Esophagus (tissue), 2 donors: Measurements from ENCODE around the gene SGCD. TPM values are rescaled to one million over a fixed set of nuclear protein-coding genes. Genes with fewer than 3 reads are reported as not detected.

Experiments used
- H3K27ac ChIP-seq, 2 donors: one replicate each; pipeline ENCODE4 v1.5.1; 2013; ENCODE audit warnings: low read depth in 2 of 2, mild to moderate bottlenecking in 2 of 2, inconsistent platforms in 1 of 2, low read length in 1 of 2, moderate library complexity in 1 of 2
- H3K27me3 ChIP-seq, 2 donors: one replicate each; pipeline ENCODE4 v1.6.1; 2013; ENCODE audit warnings: low read length in 2 of 2, control low read depth in 1 of 2, mild to moderate bottlenecking in 1 of 2; ENCODE audit not compliant: insufficient read depth in 2 of 2, control insufficient read depth in 1 of 2
- H3K36me3 ChIP-seq, 2 donors: one replicate each; pipeline ENCODE4 v1.6.1; 2013; ENCODE audit warnings: low read length in 1 of 2; ENCODE audit not compliant: control insufficient read depth in 2 of 2, insufficient read depth in 2 of 2
- H3K4me1 ChIP-seq, 2 donors: one replicate each; pipeline ENCODE4 v1.6.1; 2013; ENCODE audit warnings: low read length in 1 of 2; ENCODE audit not compliant: control insufficient read depth in 2 of 2, insufficient read depth in 2 of 2
- H3K4me3 ChIP-seq, 2 donors: one replicate each; pipeline ENCODE4 v1.5.1; 2013; ENCODE audit warnings: low read length in 2 of 2, mild to moderate bottlenecking in 2 of 2, low read depth in 1 of 2, moderate library complexity in 1 of 2
- H3K9me3 ChIP-seq, 2 donors: one replicate each; pipeline ENCODE4 v1.6.1; 2013; ENCODE audit warnings: mild to moderate bottlenecking in 2 of 2, low read depth in 1 of 2, low read length in 1 of 2, moderate library complexity in 1 of 2; ENCODE audit not compliant: control insufficient read depth in 2 of 2, insufficient read depth in 1 of 2
- WGBS, 2 donors: extraction: QIAGEN DNeasy Blood & Tissue Kit; methylation state at CpG; one replicate each; pipeline ENCODE4 v1.1.7; 2013; 5-methylcytosine and 5-hydroxymethylcytosine counted together
- polyA plus RNA-seq, 2 donors: library from polyadenylated mRNA; stranded (reverse); fragments of 200-250 nt; gene quantifications; one replicate each; pipeline ENCODE4 v1.2.3, GENCODE V29; 2013
- donor health status: healthy with polysubstance abuse.
- donor health status: Bipolar disorder and iron deficiency.

The SGCD gene
- polyA plus RNA-seq, 2 donors: 0.35 to 0.84 TPM

DNA sequence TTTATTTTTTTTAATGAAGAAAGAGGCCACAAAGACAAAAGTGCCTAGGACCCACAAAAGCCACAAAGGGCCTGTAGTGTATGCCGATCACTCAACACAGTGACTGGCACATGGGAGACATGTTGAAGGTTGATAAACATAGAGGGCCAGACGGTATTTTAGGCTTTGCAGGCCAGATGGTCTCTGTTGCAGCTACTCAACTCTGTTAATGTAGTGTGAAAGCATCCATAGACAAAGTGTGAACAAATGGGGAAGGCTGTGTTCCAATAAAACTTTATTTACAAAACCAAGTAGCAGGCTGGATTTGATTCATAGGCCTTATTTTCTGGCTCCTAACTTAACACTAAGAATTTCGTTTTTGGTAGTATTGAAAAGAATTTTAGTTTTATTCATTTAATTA, 139.9 kb downstream of the SGCD start:
- WGBS, 2 donors: 62 to 66% methylated on average over 3 of the region's 3 CpGs
- H3K9me3 ChIP-seq: no peaks in the 10 kb centered on the region
- no peaks in the 10 kb centered on the region for H3K27me3 ChIP-seq
- H3K4me1 ChIP-seq: no peaks in the 10 kb centered on the region
- H3K4me3 ChIP-seq: no peak overlapping the region
- no peak overlapping the region for H3K27ac ChIP-seq
- H3K36me3 ChIP-seq: no peaks in the 10 kb centered on the region

DNA sequence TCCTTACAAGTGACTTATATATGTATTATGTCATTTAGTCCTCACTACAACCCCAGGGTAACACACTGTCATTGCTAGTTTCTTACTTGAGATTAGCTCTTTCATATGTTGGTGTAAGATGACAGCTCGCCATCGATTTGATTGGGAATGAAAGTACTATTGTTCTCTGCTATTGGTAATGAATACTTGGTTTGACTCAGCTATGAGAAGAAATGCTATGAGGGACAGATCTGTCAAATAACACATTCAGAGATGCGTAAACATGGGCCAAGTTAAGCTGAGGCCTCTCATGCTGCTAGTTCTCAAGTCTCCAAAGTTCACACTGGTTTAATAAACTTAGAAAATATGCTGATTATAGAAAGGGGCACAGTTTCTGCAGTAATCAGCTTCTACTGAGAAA, 142.7 kb downstream of the SGCD start:
- no peak overlapping the region for H3K4me3 ChIP-seq
- H3K27me3 ChIP-seq: no peaks in the 10 kb centered on the region
- 70 to 71% methylated on average over 3 of the region's 3 CpGs for WGBS, 2 donors
- H3K36me3 ChIP-seq: no peaks in the 10 kb centered on the region
- no peak overlapping the region for H3K27ac ChIP-seq
- H3K4me1 ChIP-seq: no peaks in the 10 kb centered on the region
- no peaks in the 10 kb centered on the region for H3K9me3 ChIP-seq

DNA sequence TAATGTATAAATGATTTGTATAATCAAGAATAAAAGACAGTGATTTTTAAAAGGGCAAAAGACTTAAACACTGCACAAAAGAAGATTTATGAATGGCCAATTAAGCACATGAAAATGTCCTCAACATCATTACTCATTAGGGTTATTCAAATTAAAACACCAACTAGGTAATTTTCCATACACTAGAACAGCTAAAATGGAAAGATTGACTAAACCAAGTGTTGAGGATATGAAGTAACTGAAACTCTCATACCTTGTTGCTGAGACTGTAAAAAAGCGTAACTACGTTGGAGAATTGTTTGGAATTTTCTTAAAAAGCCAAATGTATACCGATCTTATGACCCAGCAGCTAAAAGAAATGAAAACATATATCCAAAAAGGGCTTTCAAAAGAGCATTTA, 144.9 kb downstream of the SGCD start:
- Histone ChIP-seq H3K27me3 (no peaks in the 10 kb centered on the region), H3K4me3 (no peak overlapping the region), H3K27ac (no peak overlapping the region), H3K9me3 (no peaks in the 10 kb centered on the region), H3K4me1 (no peaks in the 10 kb centered on the region), H3K36me3 (no peaks in the 10 kb centered on the region)
- WGBS, 2 donors: 86 to 93% methylated on average over 3 of the region's 3 CpGs

DNA sequence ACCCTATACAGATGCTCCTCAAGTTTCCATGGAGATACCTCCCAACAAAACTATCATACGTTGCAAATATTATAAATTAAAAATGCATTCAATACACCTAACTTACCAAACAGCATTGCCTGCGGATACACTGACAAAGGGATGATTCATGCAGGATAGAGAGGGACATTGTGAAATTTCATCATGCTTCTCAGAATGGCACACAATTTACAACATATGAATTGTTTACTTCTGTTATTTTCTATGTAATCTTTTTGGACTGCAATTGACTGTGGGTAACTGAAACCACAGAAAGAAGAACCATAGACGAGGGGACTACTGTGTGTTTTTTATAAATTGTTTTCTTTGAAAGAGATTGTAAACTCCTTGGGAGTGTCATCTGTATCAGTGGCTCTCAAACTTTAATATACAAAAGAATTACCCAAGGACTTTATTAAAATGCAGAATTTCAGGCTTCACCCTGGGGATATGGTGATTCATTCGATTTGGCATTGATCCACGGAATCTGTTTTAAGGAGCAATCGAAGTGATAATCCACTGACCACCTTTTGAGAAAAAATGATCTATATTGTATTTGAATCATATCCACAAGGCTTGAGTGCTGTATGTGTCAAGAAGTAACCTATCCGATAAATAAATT, 146.4 kb downstream of the SGCD start:
- 41 to 46% methylated on average over 7 of the region's 7 CpGs for WGBS, 2 donors
- H3K27ac ChIP-seq: no peak overlapping the region
- H3K27me3 ChIP-seq: no peaks in the 10 kb centered on the region

DNA sequence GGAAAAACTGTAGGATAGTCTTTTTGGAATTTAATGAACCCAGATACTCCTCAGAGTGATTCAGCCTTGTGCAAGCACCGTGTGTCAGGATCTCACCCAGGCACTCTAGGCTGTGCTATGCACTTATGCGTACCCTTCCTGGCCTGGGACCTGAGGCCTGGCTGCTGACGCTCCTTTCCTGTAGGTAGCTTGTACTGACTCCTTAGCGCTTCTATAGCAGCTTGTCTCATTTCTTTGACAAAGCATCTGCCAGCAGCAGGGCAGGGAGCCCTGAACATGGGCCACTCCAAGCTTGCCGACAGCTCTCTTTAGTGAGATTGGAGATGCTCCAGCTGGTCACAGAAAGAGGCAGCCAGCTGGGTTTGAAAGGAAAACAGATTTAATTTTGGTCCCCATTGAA, 147.3 kb downstream of the SGCD start:
- H3K27me3 ChIP-seq: no peaks in the 10 kb centered on the region
- H3K4me3 ChIP-seq: no peak overlapping the region
- no peaks in the 10 kb centered on the region for H3K36me3 ChIP-seq
- no peaks in the 10 kb centered on the region for H3K9me3 ChIP-seq
- peak overlapping the region in 1 of 2 donors; percentile 30 for H3K27ac ChIP-seq
- no peaks in the 10 kb centered on the region for H3K4me1 ChIP-seq
- WGBS, 2 donors: 59 to 61% methylated on average over 5 of the region's 5 CpGs

More for the DNA sequence above, 146.4 kb downstream of the SGCD start:
- Histone ChIP-seq H3K4me1 (no peaks in the 10 kb centered on the region), H3K36me3 (no peaks in the 10 kb centered on the region), H3K9me3 (no peaks in the 10 kb centered on the region), H3K4me3 (no peak overlapping the region)

DNA sequence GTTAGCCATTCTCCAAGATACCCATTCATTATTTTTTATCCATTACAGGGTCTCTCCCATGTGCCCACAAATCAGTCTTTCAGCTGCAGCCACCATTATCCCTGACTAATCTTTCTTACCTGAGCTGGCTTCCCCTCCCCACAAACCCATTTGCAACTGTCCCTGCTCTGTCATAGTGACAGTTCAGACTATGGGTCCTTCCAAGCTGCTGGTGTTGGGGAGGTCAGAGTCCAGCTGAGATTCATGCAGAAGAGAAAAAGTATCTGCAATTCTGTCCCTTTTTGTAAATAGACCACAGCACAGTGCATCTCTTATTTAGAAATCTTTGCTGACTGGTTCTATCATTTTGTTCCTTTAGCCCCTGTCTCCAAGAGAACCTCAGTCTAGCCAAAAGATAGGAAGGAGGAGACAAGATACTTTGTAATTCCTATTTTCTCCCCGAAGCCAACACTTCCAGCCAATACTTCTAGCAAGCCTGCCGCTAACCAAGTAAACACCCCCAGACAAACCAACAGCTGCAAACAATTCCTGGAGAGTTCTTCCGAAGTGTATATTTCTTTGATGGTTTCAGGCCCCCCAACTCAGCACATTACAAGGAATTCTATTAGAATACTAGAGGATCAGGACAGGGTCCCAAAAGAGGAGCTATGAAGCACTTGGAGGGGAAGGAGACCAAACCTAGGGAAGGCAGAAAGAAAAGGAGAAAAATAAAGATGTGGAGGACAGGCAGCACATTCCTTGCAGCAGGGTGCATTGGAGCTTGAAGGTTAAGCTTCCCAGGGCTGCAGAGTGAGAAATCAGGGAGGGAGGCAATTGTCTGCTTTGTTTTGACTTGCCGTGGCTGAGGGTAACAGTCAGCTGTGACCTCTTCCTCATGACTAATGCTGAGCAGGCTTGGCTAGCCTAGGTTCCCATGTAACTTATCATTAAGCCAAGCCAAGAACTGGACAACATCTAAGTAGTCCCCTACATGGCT, 148.5 kb downstream of the SGCD start:
- WGBS, 2 donors: 31 to 44% methylated on average over 4 of the region's 4 CpGs
- H3K27ac ChIP-seq: peak overlapping the region; percentile 28 to 33
- no peaks in the 10 kb centered on the region for H3K9me3 ChIP-seq

DNA sequence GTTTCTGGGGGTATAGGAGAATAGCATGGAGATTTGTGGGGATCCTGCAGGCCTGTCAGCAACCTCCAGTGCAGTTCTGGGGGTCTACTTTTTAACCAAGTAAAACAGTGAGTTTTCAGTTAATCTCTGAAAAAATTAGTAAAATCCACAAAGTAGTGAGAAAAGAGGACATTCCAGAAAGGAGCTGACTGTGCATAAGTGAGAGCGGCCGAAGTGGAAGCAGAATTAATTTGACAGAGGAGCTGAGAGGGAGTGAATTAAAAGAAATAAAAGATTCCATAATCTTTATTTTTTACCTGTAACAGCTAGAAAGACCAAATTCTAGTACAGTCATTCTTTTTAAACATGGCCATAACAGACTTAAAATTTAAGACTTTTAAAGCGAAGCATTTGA, 149.2 kb downstream of the SGCD start:
- no peaks in the 10 kb centered on the region for H3K27me3 ChIP-seq
- no peaks in the 10 kb centered on the region for H3K9me3 ChIP-seq
- H3K4me1 ChIP-seq: no peaks in the 10 kb centered on the region
- H3K36me3 ChIP-seq: no peaks in the 10 kb centered on the region
- H3K4me3 ChIP-seq: no peak overlapping the region
- 76 to 82% methylated on average over 3 of the region's 3 CpGs for WGBS, 2 donors
- H3K27ac ChIP-seq: peak overlapping the region in 1 of 2 donors; percentile 33

More for the DNA sequence above, 148.5 kb downstream of the SGCD start:
- H3K27me3 ChIP-seq: no peaks in the 10 kb centered on the region
- no peaks in the 10 kb centered on the region for H3K36me3 ChIP-seq
- H3K4me1 ChIP-seq: no peaks in the 10 kb centered on the region
- no peak overlapping the region for H3K4me3 ChIP-seq

DNA sequence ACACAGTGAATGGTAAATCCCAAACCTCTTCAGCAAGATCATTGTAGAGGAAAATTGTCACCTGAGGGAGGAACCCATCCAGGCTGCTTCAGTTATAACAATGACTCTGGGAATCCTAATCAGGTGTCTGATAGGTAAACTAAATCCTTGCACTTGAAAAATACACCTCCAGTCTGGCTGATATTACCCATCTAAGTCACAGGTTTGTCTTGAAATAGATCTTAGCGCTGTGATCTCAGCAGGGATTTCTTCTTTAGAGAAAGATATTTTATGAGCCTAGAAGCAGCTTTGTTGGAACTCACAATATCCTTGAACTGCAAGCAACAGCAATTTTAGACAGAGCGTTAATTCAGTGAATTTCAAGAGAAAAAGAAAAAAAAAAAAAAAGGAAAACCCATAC, 149.7 kb downstream of the SGCD start:
- H3K27me3 ChIP-seq: no peaks in the 10 kb centered on the region
- 85% methylated on average over 2 of the region's 2 CpGs for WGBS, 2 donors
- no peaks in the 10 kb centered on the region for H3K36me3 ChIP-seq
- no peak overlapping the region for H3K27ac ChIP-seq
- no peaks in the 10 kb centered on the region for H3K9me3 ChIP-seq
- H3K4me1 ChIP-seq: no peaks in the 10 kb centered on the region
- H3K4me3 ChIP-seq: no peak overlapping the region

DNA sequence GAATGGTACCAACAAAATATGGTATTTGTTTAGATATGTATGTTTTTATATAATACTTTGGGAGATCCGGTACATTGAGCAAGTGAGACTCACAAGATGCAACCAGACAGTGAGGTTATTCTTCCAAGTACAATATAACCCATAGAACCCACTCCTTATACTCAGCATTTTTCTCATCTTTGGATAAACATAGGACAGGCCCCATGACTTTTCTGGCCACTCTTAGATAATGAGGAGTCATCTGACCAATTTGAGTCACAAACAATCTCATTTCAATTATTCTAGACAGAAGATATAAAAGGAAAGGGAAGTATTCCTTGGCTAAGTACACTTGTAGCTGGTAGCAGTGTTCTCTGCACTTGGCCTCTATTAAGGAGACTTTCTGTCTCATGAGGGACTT, 150.2 kb downstream of the SGCD start:
- H3K27ac ChIP-seq: no peak overlapping the region
- no peak overlapping the region for H3K4me3 ChIP-seq
- no peaks in the 10 kb centered on the region for H3K27me3 ChIP-seq
- WGBS, 2 donors: 70 to 79% methylated on average over 1 of the region's 1 CpG
- H3K9me3 ChIP-seq: no peaks in the 10 kb centered on the region
- no peaks in the 10 kb centered on the region for H3K36me3 ChIP-seq
- no peaks in the 10 kb centered on the region for H3K4me1 ChIP-seq
